Caco-2 (cell line): ENCODE data around the gene SLC34A3. TPM values are rescaled to one million over a fixed set of nuclear protein-coding genes. Genes with fewer than 3 reads are reported as not detected.

Source experiments
- BruUV-seq: library from RNA; stranded (reverse); fragments of 400-500 nt; replicated peaks from 2 replicates; lab custom pipeline; 2021; lab: Mats Ljungman, UMichigan
- CTCF ChIA-PET: fragments of 300-600 bp; sonication (Branson Sonifier 250); formaldehyde crosslinking; loops from one replicate; lab custom pipeline; 2022; ENCODE audit warnings: antibody characterized with exemption; lab: Charles Lee
- POLR2A ChIA-PET: fragments of 300-600 bp; sonication (Branson Sonifier 250); formaldehyde crosslinking; loops from one replicate; lab custom pipeline; 2022; ENCODE audit warnings: antibody characterized with exemption; lab: Charles Lee
- DNase-seq, 2 experiments: peaks; one replicate each; pipeline versions ENCODE4 v3.0.0 to v3.0.0-alpha.2; 2020 to 2022
- H3K27me3 ChIP-seq: replicated peaks from 2 replicates; pipeline ENCODE4 v1.6.0; 2011; ENCODE audit warnings: low read length; ENCODE audit not compliant: control insufficient read depth, insufficient read depth
- H3K36me3 ChIP-seq: 2 replicates; pipeline ENCODE4 v1.5.1; 2011; ENCODE audit warnings: low read length; ENCODE audit not compliant: control insufficient read depth, insufficient read depth
- H3K4me1 ChIP-seq: fragments of 250-450 bp; sonication (Bioruptor Pico); 2 replicates; pipeline ENCODE4 v1.5.1; 2020; ENCODE audit warnings: mild to moderate bottlenecking
- H3K4me3 ChIP-seq: 2 replicates; pipeline ENCODE4 v1.5.1; 2011; ENCODE audit warnings: low read depth, mild to moderate bottlenecking, control low read depth, low read length
- H3K9me3 ChIP-seq: fragments of 250-450 bp; sonication (Bioruptor Pico); 2 replicates; pipeline ENCODE4 v1.5.1; 2020; ENCODE audit warnings: mild to moderate bottlenecking, moderate library complexity
- H3K27ac Mint-ChIP-seq: one replicate; pipeline ENCODE4 v1.8.0; 2022; ENCODE audit warnings: mixed read lengths; ENCODE audit not compliant: unreplicated experiment
- H3K27me3 Mint-ChIP-seq: one replicate; pipeline ENCODE4 v1.8.0; 2022; ENCODE audit warnings: mixed read lengths; ENCODE audit not compliant: insufficient read depth, unreplicated experiment
- H3K36me3 Mint-ChIP-seq: one replicate; pipeline ENCODE4 v1.8.0; 2022; ENCODE audit warnings: mild to moderate bottlenecking, mixed read lengths; ENCODE audit not compliant: insufficient read depth, unreplicated experiment
- H3K4me1 Mint-ChIP-seq: one replicate; pipeline ENCODE4 v1.8.0; 2022; ENCODE audit warnings: low read depth, mixed read lengths; ENCODE audit not compliant: unreplicated experiment
- H3K4me3 Mint-ChIP-seq: one replicate; pipeline ENCODE4 v1.8.0; 2022; ENCODE audit warnings: mild to moderate bottlenecking, moderate library complexity, mixed read lengths; ENCODE audit not compliant: unreplicated experiment
- H3K9me3 Mint-ChIP-seq: one replicate; pipeline ENCODE4 v1.8.0; 2022; ENCODE audit warnings: mixed read lengths; ENCODE audit not compliant: unreplicated experiment
- intact Hi-C: fragments of 100-400 bp; cut with micrococcal nuclease; formaldehyde crosslinking; loops from one replicate; pipeline ENCODE4 v1.10.0; 2022; ENCODE audit not compliant: unreplicated experiment
- total RNA-seq: library from RNA; stranded (reverse); gene quantifications from 2 replicates; pipeline ENCODE4 v1.2.3, GENCODE V29; 2022
- TF ChIP-seq, protein P1 (sequence below), 2 experiments: fragments of 200-600 bp in 1 of 2; IDR thresholded peaks; 1 replicate in 1 of 2; 2 replicates in 1 of 2; pipeline versions ENCODE4 v1.5.1 to v1.8.0; 2011 to 2022; ENCODE audit warnings: antibody characterized with exemption in 1 of 2, control low read depth in 1 of 2, inconsistent platforms in 1 of 2, low read depth in 1 of 2, low read length in 1 of 2, mild to moderate bottlenecking in 1 of 2, moderate library complexity in 1 of 2; ENCODE audit not compliant: insufficient read depth in 1 of 2, severe bottlenecking in 1 of 2, unreplicated experiment in 1 of 2

Gene SLC34A3
- total RNA-seq, 1 experiment from 2014 or later: not detected

DNA sequence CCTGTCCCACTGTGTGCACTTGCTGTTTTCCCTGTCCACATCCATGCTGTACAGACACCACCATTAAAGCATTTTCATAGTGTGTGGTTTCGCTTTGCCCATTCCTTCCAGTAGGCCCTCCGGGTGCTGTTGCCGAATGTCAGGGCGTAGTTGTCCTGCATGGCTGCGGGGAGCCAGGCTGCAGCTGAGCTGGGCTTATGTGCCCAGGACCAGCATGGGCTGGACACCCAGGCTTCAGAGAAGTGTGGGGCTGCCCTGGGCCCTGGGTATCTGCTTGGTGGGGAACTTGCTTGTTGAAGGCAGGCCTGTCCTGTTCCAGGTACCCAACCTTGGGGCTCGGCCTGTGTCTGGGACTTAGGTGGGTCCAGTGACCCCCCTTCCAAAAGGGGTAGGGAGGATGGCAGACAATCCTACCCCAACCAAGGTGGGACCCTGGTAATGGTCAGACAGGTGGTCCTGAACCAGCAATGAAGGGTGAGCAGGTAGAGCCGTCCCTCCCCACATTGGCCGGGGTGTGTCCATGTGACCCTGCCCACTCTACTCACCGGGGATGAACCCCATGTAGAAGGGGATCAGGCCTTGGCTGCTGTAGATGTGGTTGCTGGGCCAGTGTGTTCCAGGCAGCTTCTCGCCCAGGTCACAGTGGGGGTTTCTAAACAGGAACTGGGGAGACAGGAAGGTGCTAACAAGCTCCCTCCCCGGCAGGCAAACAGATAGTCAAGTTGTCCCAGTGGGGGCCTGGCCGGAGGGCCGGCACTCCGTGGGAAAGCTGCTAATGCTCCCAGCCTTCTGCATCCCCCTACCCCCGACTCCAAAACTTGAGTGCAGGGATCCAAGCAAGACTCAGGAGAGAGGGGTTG lies 13.2 kb downstream of the SLC34A3 start:
- Histone ChIP-seq H3K9me3 (no peaks in the 10 kb centered on the region), H3K4me1 (peaks cover 16% of the 10 kb centered on the region), H3K4me3 (no peak overlapping the region), H3K36me3 (peaks cover 2% of the 10 kb centered on the region; the same call in 1 of the 2 replicates), H3K27me3 (no peaks in the 10 kb centered on the region)
- no peak for DNase-seq
- ChIA-PET POLR2A (interaction anchor here (0.6 kb wide), 1 partner anchor 173 kb away, joined by 3 read pairs; no protein-coding TSS in a partner anchor), CTCF (interaction anchor here (0.6 kb wide), 1 partner anchor 482 kb away, joined by 3 read pairs; no protein-coding TSS in a partner anchor)
- H3K36me3 Mint-ChIP-seq: peaks cover 68% of the 10 kb centered on the region
- peaks cover 7% of the 10 kb centered on the region for H3K4me1 Mint-ChIP-seq
- intact Hi-C loops: loop anchor here (5.0 to 10.0 kb wide), 2 partner anchors 48 to 449 kb away; partner anchors contain the start of genes CCDC183 and TMEM141
- TF ChIP-seq, protein P1, sequence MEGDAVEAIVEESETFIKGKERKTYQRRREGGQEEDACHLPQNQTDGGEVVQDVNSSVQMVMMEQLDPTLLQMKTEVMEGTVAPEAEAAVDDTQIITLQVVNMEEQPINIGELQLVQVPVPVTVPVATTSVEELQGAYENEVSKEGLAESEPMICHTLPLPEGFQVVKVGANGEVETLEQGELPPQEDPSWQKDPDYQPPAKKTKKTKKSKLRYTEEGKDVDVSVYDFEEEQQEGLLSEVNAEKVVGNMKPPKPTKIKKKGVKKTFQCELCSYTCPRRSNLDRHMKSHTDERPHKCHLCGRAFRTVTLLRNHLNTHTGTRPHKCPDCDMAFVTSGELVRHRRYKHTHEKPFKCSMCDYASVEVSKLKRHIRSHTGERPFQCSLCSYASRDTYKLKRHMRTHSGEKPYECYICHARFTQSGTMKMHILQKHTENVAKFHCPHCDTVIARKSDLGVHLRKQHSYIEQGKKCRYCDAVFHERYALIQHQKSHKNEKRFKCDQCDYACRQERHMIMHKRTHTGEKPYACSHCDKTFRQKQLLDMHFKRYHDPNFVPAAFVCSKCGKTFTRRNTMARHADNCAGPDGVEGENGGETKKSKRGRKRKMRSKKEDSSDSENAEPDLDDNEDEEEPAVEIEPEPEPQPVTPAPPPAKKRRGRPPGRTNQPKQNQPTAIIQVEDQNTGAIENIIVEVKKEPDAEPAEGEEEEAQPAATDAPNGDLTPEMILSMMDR (IDR thresholded peaks at IDR 0.05; ENCODE audit: insufficient read depth in 1 of 2, low read depth in 1 of 2, low read length in 1 of 2, severe bottlenecking in 1 of 2, unreplicated experiment in 1 of 2): no peak
- H3K9me3 Mint-ChIP-seq: no peaks in the 10 kb centered on the region
- H3K27me3 Mint-ChIP-seq: peaks cover 3% of the 10 kb centered on the region
- no TSS peak for BruUV-seq
- H3K4me3 Mint-ChIP-seq: peak overlapping the region; percentile 80
- peak overlapping the region; percentile 95 for H3K27ac Mint-ChIP-seq

DNA sequence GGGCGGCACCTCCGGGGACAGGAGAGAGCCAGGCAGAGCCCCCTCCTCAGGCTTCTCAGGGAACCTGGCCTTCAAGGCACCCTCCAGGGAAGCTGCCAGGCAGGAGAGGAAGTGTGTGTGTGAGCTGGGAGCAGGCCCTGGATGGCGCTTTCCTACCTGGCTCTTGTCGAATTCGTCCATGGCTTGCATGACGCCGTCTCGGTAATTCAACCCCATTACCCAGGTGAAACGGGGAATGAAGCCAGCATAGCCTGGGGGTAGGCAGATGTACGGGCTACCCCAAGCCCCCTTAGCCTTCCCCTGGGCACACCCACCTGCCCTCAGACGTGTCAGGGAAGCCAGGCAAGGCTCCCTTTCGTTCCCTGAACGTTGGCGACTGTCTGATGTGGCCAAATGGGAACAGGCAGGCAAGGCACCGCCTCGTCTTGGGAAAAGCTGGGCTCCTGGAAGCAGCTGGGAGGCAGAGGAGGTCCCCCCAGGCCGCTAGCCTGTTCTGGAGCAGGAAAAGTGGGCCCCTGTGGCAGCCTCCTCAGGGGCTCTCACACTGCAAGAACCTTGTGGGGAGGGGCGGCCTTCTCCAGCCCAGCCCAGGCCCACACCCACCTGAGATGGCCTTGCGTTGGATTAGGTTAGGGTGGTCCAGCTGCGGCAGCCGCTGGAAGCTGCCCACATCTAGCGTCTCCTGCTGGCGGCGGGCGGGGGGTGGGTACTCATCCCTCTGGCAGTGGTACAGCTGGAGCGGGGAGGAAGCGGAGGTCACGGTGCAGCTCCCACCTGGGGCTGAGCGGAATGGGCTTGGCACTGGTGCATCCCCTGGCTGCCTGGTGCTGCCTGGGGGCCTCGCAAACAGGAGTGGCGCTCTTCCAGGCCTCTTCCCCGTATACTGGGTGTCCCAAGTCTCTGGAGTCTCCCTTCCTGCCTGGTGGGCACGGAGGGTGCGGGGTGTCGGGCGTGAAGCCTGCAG lies 14.1 kb downstream of the SLC34A3 start:
- CTCF ChIA-PET: no interaction called here
- Mint-ChIP-seq H3K4me3 (peak overlapping the region; percentile 80), H3K9me3 (no peaks in the 10 kb centered on the region), H3K36me3 (peaks cover 68% of the 10 kb centered on the region), H3K27ac (peak overlapping the region; percentile 95), H3K4me1 (peaks cover 7% of the 10 kb centered on the region), H3K27me3 (peaks cover 3% of the 10 kb centered on the region)
- intact Hi-C loops: loop anchor here (5.0 to 10.0 kb wide), 2 partner anchors 48 to 450 kb away; partner anchors contain the start of genes CCDC183 and TMEM141
- Histone ChIP-seq H3K4me3 (no peak overlapping the region), H3K4me1 (peaks cover 16% of the 10 kb centered on the region), H3K9me3 (no peaks in the 10 kb centered on the region), H3K36me3 (peaks cover 2% of the 10 kb centered on the region; the same call in 1 of the 2 replicates), H3K27me3 (no peaks in the 10 kb centered on the region)
- no TSS peak for BruUV-seq
- POLR2A ChIA-PET: interaction anchor here (0.6 to 0.7 kb wide), 3 partner anchors 158 to 307 kb away, joined by 3 read pairs; partner anchors contain the start of gene MRPL41
- TF ChIP-seq, protein P1 (IDR thresholded peaks at IDR 0.05; ENCODE audit: insufficient read depth in 1 of 2, low read depth in 1 of 2, low read length in 1 of 2, severe bottlenecking in 1 of 2, unreplicated experiment in 1 of 2): no peak
- DNase-seq: no peak
